Measurements from ENCODE around the gene ZNF841. TPM values are rescaled to one million over a fixed set of nuclear protein-coding genes. Genes with fewer than 3 reads are reported as not detected.

ZNF841 gene
- total and polyA plus RNA-seq, 2 experiments from 2014 or later: 7.3 to 24.5 TPM

DNA sequence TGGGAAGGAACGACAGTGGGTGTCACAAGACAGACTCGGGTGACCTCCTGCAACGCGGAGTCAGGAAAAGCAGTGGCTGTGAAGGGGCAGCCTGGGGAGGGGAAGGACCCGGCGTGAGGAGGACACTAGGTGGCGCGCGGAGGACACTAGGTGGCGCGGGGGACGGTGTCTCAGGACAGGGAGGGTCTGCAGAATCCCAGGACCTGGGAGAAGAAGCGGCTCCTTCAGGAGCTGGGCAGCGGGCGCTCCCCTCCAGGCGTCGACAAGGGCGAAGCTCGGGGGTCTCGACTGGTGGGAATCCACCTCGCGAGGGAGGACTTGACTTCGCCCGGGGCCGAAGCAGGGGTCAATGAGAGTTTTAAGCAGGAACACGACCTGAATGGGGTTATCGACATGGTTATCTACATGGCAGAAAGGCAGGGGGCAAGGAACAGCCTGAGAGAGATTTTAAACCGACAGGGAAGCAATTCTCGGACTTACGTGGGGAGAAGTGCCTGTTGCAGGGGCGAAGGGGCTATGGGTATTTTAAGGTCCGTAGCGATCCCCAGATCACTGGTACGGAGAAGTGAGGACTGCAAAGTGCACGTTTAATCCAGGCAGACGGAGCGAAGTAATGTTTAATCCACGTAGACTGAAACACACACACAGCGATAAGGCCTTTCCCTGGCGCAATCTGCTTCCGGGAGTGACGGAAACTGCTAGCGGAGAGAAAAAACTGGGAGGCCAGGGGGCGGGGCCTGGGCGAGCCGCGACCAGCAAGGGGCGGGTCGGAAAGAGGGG, 43.9 kb upstream of the ZNF841 start, which contains the start of gene ZNF616:
TSS of gene ZNF616 (minus strand) at position 687 of the 780 bp plus-strand sequence. CDS start 9,426 bp downstream, outside the sequence.
- H3K27me3 ChIP-seq (replicated peaks; ENCODE audit: insufficient read depth): no peaks in the 10 kb centered on the region
- H2AFZ ChIP-seq: peak within 1 kb of the TSS; percentile 97
- no peaks in the 10 kb centered on the region for H4K20me1 ChIP-seq (ENCODE audit: insufficient read depth)
- no peaks in the 10 kb centered on the region for H3K36me3 ChIP-seq (ENCODE audit: low read depth)
- H3K9me2 ChIP-seq (ENCODE audit: insufficient read depth): no peaks in the 10 kb centered on the region
- H3K79me2 ChIP-seq (ENCODE audit: insufficient read depth): peaks cover 46% of the 10 kb centered on the region
- peak within 1 kb of the TSS; percentile 94 for H3K4me2 ChIP-seq (ENCODE audit: unreplicated experiment)
- TF ChIP-seq EZH2phosphoT487 (IDR thresholded peaks at IDR 0.05; ENCODE audit: insufficient read depth, low read depth) (no peak), EZH2 (IDR thresholded peaks at IDR 0.05; ENCODE audit: insufficient read depth, poor library complexity, severe bottlenecking) (no peak)
- peak within 1 kb of the TSS; percentile 95 for H3K9ac ChIP-seq
- H3K4me1 ChIP-seq (ENCODE audit: insufficient read depth): peaks cover 7% of the 10 kb centered on the region
- 1% methylated on average over 44 to 48 of the region's 49 CpGs for WGBS, 2 experiments (ENCODE audit: low coverage in 1 of 2, low lambda C conversion rate in 2 of 2, missing lambda C conversion rate in 2 of 2)
- H3F3A ChIP-seq (ENCODE audit: insufficient read depth): peaks cover 34% of the 10 kb centered on the region
- no peaks in the 10 kb centered on the region for H3K9me3 ChIP-seq (ENCODE audit: low read depth)
- H3K4me3 ChIP-seq: peak within 1 kb of the TSS; percentile 100
- peak within 1 kb of the TSS; percentile 91 for H3K27ac ChIP-seq
- DNase-seq: peak; percentile 98
- in situ Hi-C loops (cut with MboI): no loop called here

DNA sequence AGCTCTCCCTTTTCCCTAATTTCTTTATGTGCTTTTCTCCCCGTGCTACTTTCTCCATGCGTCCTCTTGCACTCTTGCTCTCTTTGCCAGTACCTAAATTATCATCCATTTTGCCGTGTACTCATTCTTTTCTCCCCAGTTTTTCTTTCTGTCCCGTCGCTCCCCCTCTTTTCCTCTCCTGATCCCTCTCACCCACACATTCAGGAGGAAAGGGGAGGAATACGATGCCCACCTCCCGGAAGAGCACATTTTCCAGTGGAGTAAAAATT, 43.4 kb upstream of the ZNF841 start:
- peak overlapping the region; percentile 95 for H3K9ac ChIP-seq

GRCh38 chr19:52138278-52138982, 42.9 kb upstream of the ZNF841 start:
- 1% methylated on average over 14 of the region's 14 CpGs for WGBS, 2 experiments (ENCODE audit: low coverage in 1 of 2, low lambda C conversion rate in 2 of 2, missing lambda C conversion rate in 2 of 2)
- in situ Hi-C loops (cut with MboI): no loop called here
- H3K4me3 ChIP-seq: peak overlapping the region; percentile 100
- H3F3A ChIP-seq (ENCODE audit: insufficient read depth): peaks cover 34% of the 10 kb centered on the region
- no peaks in the 10 kb centered on the region for H3K9me2 ChIP-seq (ENCODE audit: insufficient read depth)
- peak overlapping the region; percentile 95 for H3K9ac ChIP-seq
- H3K4me2 ChIP-seq (ENCODE audit: unreplicated experiment): peak overlapping the region; percentile 94
- peaks cover 56% of the 10 kb centered on the region for H3K79me2 ChIP-seq (ENCODE audit: insufficient read depth)
- peak; percentile 63 for DNase-seq
- no peaks in the 10 kb centered on the region for H3K9me3 ChIP-seq (ENCODE audit: low read depth)
- peak overlapping the region; percentile 91 for H3K27ac ChIP-seq
- TF ChIP-seq EZH2 (IDR thresholded peaks at IDR 0.05; ENCODE audit: insufficient read depth, poor library complexity, severe bottlenecking) (no peak), EZH2phosphoT487 (IDR thresholded peaks at IDR 0.05; ENCODE audit: insufficient read depth, low read depth) (no peak)
- H2AFZ ChIP-seq: peak overlapping the region; percentile 97
- peaks cover 7% of the 10 kb centered on the region for H3K4me1 ChIP-seq (ENCODE audit: insufficient read depth)
- H3K27me3 ChIP-seq (replicated peaks; ENCODE audit: insufficient read depth): no peaks in the 10 kb centered on the region
- H3K36me3 ChIP-seq (ENCODE audit: low read depth): no peaks in the 10 kb centered on the region
- no peaks in the 10 kb centered on the region for H4K20me1 ChIP-seq (ENCODE audit: insufficient read depth)

More for the DNA sequence above, 43.4 kb upstream of the ZNF841 start:
- H3K9me3 ChIP-seq (ENCODE audit: low read depth): no peaks in the 10 kb centered on the region
- H4K20me1 ChIP-seq (ENCODE audit: insufficient read depth): no peaks in the 10 kb centered on the region
- WGBS, 2 experiments (ENCODE audit: low coverage in 1 of 2, low lambda C conversion rate in 2 of 2, missing lambda C conversion rate in 2 of 2): 1 to 2% methylated on average over 7 of the region's 7 CpGs
- H3K4me2 ChIP-seq (ENCODE audit: unreplicated experiment): peak overlapping the region; percentile 94
- TF ChIP-seq EZH2 (IDR thresholded peaks at IDR 0.05; ENCODE audit: insufficient read depth, poor library complexity, severe bottlenecking) (no peak), EZH2phosphoT487 (IDR thresholded peaks at IDR 0.05; ENCODE audit: insufficient read depth, low read depth) (no peak)
- H2AFZ ChIP-seq: peak overlapping the region; percentile 97
- peaks cover 34% of the 10 kb centered on the region for H3F3A ChIP-seq (ENCODE audit: insufficient read depth)
- peaks cover 51% of the 10 kb centered on the region for H3K79me2 ChIP-seq (ENCODE audit: insufficient read depth)
- no peaks in the 10 kb centered on the region for H3K36me3 ChIP-seq (ENCODE audit: low read depth)
- peak overlapping the region; percentile 91 for H3K27ac ChIP-seq
- peaks cover 7% of the 10 kb centered on the region for H3K4me1 ChIP-seq (ENCODE audit: insufficient read depth)
- no peaks in the 10 kb centered on the region for H3K9me2 ChIP-seq (ENCODE audit: insufficient read depth)
- H3K4me3 ChIP-seq: peak overlapping the region; percentile 100
- no peak for DNase-seq
- H3K27me3 ChIP-seq (replicated peaks; ENCODE audit: insufficient read depth): no peaks in the 10 kb centered on the region
- in situ Hi-C loops (cut with MboI): no loop called here

- Histone ChIP-seq H3K27me3 (replicated peaks; ENCODE audit: insufficient read depth) (no peaks in the 10 kb centered on the region), H2AFZ (no peak overlapping the region), H3F3A (ENCODE audit: insufficient read depth) (peaks cover 17% of the 10 kb centered on the region; the same call in 1 of the 2 replicates), H3K4me1 (ENCODE audit: insufficient read depth) (no peaks in the 10 kb centered on the region), H4K20me1 (ENCODE audit: insufficient read depth) (no peaks in the 10 kb centered on the region), H3K36me3 (ENCODE audit: low read depth) (peaks cover 99% of the 10 kb centered on the region), H3K79me2 (ENCODE audit: insufficient read depth) (peaks cover 26% of the 10 kb centered on the region), H3K4me3 (no peak overlapping the region), H3K27ac (no peak overlapping the region), H3K9me2 (ENCODE audit: insufficient read depth) (no peaks in the 10 kb centered on the region), H3K9ac (no peak overlapping the region), H3K4me2 (ENCODE audit: unreplicated experiment) (no peak overlapping the region), H3K9me3 (ENCODE audit: low read depth) (peaks cover 37% of the 10 kb centered on the region)
- DNase-seq: no peak
- in situ Hi-C loops (cut with MboI): no loop called here
- WGBS, 2 experiments (ENCODE audit: low coverage in 1 of 2, low lambda C conversion rate in 2 of 2, missing lambda C conversion rate in 2 of 2): 96% methylated on average over 3 of the region's 3 CpGs
- TF ChIP-seq EZH2 (IDR thresholded peaks at IDR 0.05; ENCODE audit: insufficient read depth, poor library complexity, severe bottlenecking): no peak
- TF ChIP-seq EZH2phosphoT487 (IDR thresholded peaks at IDR 0.05; ENCODE audit: insufficient read depth, low read depth): no peak
Measured at GRCh38 chr19:52120286-52120685, 24.7 kb upstream of the ZNF841 start.

Measured in GM23248 (cell line).